ENCODE data around the gene MRTO4. TPM values are rescaled to one million over a fixed set of nuclear protein-coding genes. Genes with fewer than 3 reads are reported as not detected.

The MRTO4 gene
- total RNA-seq, 1 experiment from 2014 or later, result 117 TPM

GRCh38 chr1:19209439-19209989 is 42.1 kb upstream of the MRTO4 start:
- POLR2A ChIA-PET (ENCODE audit: unreplicated experiment), result no interaction called here
- Histone ChIP-seq H3K4me1 (ENCODE audit: insufficient read depth, low read length) (peaks cover 39% of the 10 kb centered on the region), H3K4me2 (ENCODE audit: low read length) (peak overlapping the region; percentile 98), H3F3A (ENCODE audit: low read length, unreplicated experiment) (no peaks in the 10 kb centered on the region), H3K9me2 (replicated peaks; ENCODE audit: low read length) (no peaks in the 10 kb centered on the region), H3K79me2 (ENCODE audit: low read length) (peaks cover 99% of the 10 kb centered on the region), H2AFZ (ENCODE audit: low read length) (peak overlapping the region; percentile 56), H3K9me3 (ENCODE audit: low read length) (no peaks in the 10 kb centered on the region), H4K20me1 (ENCODE audit: low read length) (peaks cover 30% of the 10 kb centered on the region), H3K9ac (ENCODE audit: low read length) (peak overlapping the region; percentile 80), H3K36me3 (ENCODE audit: low read depth, low read length) (peaks cover 16% of the 10 kb centered on the region), H3K4me3 (ENCODE audit: low read length) (peak overlapping the region; percentile 94), H3K27ac (ENCODE audit: low read length) (peak overlapping the region; percentile 26), H3K27me3 (ENCODE audit: low read length) (no peaks in the 10 kb centered on the region)
- BruUV-seq (replicated peaks), result TSS peak; percentile 42
- DNase-seq (peak; percentile 5), ATAC-seq (peak; percentile 13)
- TF ChIP-seq EZH2 (IDR thresholded peaks at IDR 0.05; ENCODE audit: low read length, unreplicated experiment) (no peak), EZH2phosphoT487 (IDR thresholded peaks at IDR 0.05; ENCODE audit: borderline replicate concordance, low read length) (no peak)
- TF ChIP-seq, protein P1, sequence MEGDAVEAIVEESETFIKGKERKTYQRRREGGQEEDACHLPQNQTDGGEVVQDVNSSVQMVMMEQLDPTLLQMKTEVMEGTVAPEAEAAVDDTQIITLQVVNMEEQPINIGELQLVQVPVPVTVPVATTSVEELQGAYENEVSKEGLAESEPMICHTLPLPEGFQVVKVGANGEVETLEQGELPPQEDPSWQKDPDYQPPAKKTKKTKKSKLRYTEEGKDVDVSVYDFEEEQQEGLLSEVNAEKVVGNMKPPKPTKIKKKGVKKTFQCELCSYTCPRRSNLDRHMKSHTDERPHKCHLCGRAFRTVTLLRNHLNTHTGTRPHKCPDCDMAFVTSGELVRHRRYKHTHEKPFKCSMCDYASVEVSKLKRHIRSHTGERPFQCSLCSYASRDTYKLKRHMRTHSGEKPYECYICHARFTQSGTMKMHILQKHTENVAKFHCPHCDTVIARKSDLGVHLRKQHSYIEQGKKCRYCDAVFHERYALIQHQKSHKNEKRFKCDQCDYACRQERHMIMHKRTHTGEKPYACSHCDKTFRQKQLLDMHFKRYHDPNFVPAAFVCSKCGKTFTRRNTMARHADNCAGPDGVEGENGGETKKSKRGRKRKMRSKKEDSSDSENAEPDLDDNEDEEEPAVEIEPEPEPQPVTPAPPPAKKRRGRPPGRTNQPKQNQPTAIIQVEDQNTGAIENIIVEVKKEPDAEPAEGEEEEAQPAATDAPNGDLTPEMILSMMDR (conservative IDR thresholded peaks at IDR 0.05; ENCODE audit: low read depth, low read length), result no peak
- CTCF ChIA-PET, result no interaction called here
- intact Hi-C loops (cut with micrococcal nuclease), result no loop called here

- ChIA-PET CTCF (interaction anchor here (0.9 kb wide), 1 partner anchor 31 kb away, joined by 3 read pairs; no protein-coding TSS in a partner anchor), POLR2A (ENCODE audit: unreplicated experiment) (interaction anchor here (0.7 kb wide), 1 partner anchor 13 kb away, joined by 5 read pairs; no protein-coding TSS in a partner anchor)
- H3K27me3 ChIP-seq (ENCODE audit: low read length), result no peaks in the 10 kb centered on the region
- no peaks in the 10 kb centered on the region for H3K9me3 ChIP-seq (ENCODE audit: low read length)
- peaks cover 26% of the 10 kb centered on the region for H4K20me1 ChIP-seq (ENCODE audit: low read length)
- peaks cover 94% of the 10 kb centered on the region for H3K79me2 ChIP-seq (ENCODE audit: low read length)
- BruUV-seq (replicated peaks), result no TSS peak
- H3K9me2 ChIP-seq (replicated peaks; ENCODE audit: low read length), result no peaks in the 10 kb centered on the region
- intact Hi-C loops (cut with micrococcal nuclease), result no loop called here
- DNase-seq (peak; percentile 97), ATAC-seq (peak; percentile 88)
- no peaks in the 10 kb centered on the region for H3F3A ChIP-seq (ENCODE audit: low read length, unreplicated experiment)
- TF ChIP-seq EZH2phosphoT487 (IDR thresholded peaks at IDR 0.05; ENCODE audit: borderline replicate concordance, low read length) (no peak), EZH2 (IDR thresholded peaks at IDR 0.05; ENCODE audit: low read length, unreplicated experiment) (no peak)
- TF ChIP-seq, protein P1 (conservative IDR thresholded peaks at IDR 0.05; ENCODE audit: low read depth, low read length), result no peak
- H2AFZ ChIP-seq (ENCODE audit: low read length), result peak within 1 kb of the TSS; percentile 56
- H3K36me3 ChIP-seq (ENCODE audit: low read depth, low read length), result peaks cover 16% of the 10 kb centered on the region
- peak within 1 kb of the TSS; percentile 80 for H3K9ac ChIP-seq (ENCODE audit: low read length)
- H3K4me3 ChIP-seq (ENCODE audit: low read length), result peak within 1 kb of the TSS; percentile 94
- H3K27ac ChIP-seq (ENCODE audit: low read length), result peak within 1 kb of the TSS; percentile 60
- peak within 1 kb of the TSS; percentile 98 for H3K4me2 ChIP-seq (ENCODE audit: low read length)
- peaks cover 34% of the 10 kb centered on the region for H3K4me1 ChIP-seq (ENCODE audit: insufficient read depth, low read length)
These were observed 41.4 kb upstream of the MRTO4 start, which contains the start of gene UBR4 for GRCh38 chr1:19209990-19210771. Gene UBR4, minus strand, starts transcription at chr1:19210266. Its CDS starts 18 bp downstream, at chr1:19210248.

Data from PC-3 (cell line).